Hematopoietic multipotent progenitor cell treated with erythropoietin and hydrocortisone succinate and interleukin-3 and kit ligand, for 15 days (in vitro differentiated cells): ENCODE data around the gene ITPR2.

Experiments
- DNase-seq: peaks from one replicate; pipeline ENCODE4 v3.0.0-alpha.2; 2015; ENCODE audit warnings: low spot score

Gene ITPR2

DNA sequence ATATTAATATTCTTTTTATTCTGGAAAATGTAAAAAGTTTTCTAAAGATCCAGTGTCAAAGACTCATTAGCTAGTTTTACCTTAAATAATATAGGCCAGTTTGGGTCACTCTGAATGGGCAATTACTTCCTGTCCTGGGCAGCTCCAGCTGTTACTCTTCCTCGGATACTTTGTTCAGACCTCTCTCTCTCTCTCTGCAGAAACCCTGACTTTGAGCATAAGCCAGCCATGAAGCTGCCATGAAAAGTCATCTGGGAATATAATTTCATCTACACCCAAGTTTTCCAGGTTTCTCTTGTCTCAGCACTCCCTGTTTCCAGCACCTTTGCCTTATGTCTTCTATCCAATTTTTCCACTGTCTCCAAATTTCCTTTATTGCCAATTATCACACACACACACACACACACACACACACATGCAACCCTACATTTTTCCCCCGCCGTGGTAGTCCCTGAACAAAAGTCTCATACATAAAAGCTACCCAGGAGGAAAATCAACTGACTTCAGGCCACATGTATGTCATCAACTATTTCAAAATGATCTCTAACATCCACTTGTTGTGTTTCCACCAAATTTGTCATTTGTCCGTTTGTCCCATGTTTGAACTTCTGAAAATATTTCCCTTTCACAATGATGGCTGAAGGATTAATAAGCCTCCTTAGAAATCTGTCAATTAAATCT is 319.5 kb downstream of the ITPR2 start:
- DNase-seq, result no peak

GRCh38 chr12:26512213-26512612 is 320.8 kb downstream of the ITPR2 start:
- no peak for DNase-seq

- no peak for DNase-seq
Measured at GRCh38 chr12:26510354-26510674, 322.7 kb downstream of the ITPR2 start.

GRCh38 chr12:26507613-26508012 is 325.4 kb downstream of the ITPR2 start:
- DNase-seq, result no peak

- no peak for DNase-seq
Measured at GRCh38 chr12:26499979-26500640, 332.9 kb downstream of the ITPR2 start.

DNA sequence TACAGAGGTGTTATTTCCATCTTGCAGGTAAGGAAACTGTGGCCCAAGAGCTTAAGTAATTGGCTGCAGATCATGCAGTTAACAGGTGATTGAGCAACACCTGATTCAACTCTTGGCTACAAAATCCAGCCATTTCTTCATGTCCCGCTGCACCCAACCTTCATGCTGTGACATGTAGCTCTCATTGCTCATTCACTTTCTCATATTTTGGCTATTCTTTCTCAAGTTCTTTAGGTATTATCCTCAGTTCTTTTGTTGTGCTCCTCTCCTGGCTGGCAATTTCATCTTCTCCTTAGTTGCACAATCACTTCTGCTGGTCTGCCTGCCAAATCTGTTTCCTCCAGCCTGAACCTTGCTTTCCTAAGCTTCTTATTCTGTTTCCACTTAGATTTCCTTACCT is 336.8 kb downstream of the ITPR2 start:
- DNase-seq, result no peak

DNA sequence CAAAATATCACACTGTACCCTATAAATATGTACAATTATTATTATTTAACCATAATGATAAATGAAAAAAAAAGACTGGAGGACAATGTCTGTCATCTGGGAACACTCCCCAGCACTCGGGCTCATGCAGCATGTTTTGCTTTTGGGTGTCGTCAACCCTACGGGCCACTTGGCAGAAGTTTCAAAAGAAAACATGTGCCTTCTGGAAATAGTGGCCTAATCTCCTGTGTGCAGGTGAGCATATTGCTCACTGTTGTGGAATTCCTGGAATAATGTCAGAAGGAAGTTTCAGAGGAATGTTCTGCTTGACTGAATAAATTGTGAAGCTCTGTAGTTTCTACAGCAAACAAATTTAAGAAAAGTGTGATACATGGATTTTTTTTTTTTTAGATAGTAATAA is 339.3 kb downstream of the ITPR2 start:
- DNase-seq, result no peak

DNA sequence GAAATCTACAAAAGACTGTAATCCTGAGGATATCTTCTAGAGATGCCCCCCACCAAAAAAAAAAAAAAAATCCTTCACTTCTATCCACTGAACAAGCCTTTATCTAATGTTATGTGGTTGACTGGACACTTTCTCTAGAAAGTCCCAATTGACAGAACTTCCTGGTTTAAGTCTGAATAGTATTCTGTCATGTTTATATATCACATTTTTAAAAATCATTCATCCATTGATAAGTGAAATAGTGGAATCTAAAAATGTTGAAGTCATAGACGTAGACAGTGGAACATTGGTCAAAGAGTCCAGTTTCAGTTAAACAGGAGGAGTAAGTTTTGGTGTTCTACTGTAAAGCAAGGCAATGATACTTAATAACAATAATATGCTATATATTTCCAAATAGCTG is 340.6 kb downstream of the ITPR2 start:
- no peak for DNase-seq

DNA sequence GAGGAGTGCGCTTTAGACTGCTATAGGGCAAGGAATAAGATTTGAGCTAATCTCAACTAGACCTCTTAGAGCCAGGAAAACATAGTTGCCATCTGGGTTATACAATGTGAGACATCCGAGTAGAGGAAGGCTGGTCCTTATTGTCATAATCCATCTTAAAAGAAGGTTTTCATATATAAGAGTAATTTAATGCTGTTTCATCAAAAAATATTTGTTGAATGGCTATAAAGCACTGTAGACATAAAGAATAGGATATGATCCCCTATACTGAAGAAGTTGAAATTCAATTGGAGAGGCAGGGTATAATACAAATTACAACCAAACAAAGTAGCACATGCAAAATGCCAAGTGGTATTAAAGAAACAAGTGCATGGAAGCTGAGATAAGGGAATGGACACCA is 343.1 kb downstream of the ITPR2 start:
- no peak for DNase-seq

GRCh38 chr12:26488351-26488750 is 344.6 kb downstream of the ITPR2 start:
- no peak for DNase-seq

GRCh38 chr12:26473291-26473690 is 359.7 kb downstream of the ITPR2 start:
- no peak for DNase-seq

- DNase-seq, result no peak
Measured at GRCh38 chr12:26471560-26471959, 361.4 kb downstream of the ITPR2 start.

DNA sequence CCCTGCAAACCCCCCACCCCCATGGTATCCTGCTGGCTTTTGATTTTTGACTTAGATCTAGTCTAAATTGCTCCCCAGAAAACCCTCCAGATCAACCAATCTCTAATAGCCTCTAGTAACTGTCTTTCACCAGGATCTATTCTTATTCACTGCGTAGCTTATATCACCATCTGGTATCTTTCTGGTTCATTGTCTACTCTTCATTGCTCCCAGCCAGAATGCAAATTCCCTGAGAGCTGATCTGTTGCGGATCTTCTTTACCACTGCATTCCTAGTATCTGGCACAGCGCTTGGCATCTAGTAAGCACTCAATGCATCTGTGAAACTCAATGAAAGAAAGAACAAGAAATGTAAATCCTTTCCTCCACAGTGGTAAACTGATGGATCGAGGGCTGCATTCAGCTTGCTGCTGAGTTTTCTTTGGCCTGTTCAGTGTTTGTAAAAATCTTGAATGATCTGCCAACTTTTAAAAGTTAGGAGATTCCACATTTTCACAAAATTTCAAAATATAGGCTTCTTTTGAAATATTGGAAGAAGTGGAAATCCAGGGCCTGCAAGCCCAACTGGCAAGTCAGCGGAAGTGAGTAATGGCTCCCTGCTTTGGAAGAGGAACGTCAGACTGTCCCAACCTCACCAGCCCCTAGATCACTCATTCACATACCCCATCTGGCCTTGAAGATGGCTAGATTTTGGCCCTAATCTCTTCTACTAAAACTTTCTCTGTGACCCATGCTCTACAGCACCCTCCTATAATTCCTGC is 363.4 kb downstream of the ITPR2 start:
- no peak for DNase-seq

DNA sequence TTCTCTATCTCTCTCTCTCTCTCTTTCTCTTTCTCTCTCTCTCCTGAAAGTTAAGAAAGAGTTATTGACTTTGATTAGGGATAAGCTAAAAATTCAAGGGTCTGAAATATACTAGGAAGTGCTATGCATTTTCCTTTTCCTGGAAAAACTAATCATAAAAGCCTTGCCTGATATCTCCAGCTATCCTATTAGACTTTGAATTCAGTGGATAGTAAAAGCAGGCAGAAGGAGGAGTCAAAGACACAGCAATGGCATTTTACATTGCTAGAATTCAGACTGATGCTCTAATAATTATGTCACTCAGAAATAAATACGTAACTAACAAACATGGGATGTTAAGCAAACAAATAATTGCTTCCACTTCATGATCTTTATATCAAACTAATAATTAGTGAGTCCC is 365.6 kb downstream of the ITPR2 start:
- no peak for DNase-seq

DNA sequence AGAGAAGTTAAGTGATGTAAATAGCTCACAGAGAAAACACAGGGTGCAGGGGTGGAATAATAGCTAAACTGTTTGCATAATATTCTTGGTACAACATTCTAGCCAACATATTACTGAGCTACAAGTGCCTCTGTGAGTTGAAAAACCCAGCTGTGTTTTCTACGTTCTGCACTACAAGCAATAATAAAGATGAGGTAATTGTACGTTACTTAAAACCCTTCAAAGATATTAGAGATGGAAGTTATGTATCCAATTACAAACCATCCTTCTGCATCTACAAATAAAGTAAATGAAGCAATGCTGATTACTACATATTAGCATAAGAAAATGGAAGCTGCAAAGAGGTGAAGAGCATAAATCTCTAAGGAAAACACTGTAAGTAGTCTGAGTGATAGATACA is 366.3 kb downstream of the ITPR2 start:
- DNase-seq, result no peak

DNA sequence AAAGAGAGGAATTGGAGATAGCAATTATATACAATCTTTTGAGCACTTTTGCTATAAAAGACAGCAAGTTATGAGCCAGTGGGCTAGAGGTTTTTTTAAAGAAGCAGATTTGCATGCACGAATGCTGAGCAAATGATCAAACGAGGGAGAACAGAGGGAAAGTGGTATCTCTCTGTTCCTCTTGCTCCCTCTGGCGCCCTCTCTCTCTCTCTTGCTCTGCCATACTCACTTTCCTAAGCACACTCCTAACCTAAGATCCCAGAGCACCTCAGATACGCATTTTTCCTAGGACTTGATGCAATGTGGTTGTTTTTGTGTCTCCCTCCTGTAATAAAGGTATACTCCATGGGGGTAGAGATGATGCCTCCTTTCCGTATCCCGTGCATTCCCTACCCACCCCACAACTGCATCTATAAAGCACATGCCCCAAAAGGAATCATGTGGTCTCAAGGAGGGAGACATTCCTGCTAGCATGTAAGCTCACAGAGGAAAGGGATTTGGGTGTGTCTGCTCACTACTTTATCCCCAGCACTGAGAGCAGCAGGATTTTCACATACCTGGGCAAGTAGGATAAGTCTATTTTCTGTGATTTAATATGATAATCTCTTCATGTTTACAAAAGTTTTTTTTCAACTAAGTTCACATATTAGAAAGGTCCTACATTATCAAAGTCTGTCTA is 367.4 kb downstream of the ITPR2 start:
- DNase-seq, result no peak

GRCh38 chr12:26461776-26462175 is 371.2 kb downstream of the ITPR2 start:
- DNase-seq, result no peak

GRCh38 chr12:26460361-26460760 is 372.6 kb downstream of the ITPR2 start:
- no peak for DNase-seq

GRCh38 chr12:26455936-26456574 is 376.9 kb downstream of the ITPR2 start:
- no peak for DNase-seq

GRCh38 chr12:26453246-26453645 is 379.7 kb downstream of the ITPR2 start:
- no peak for DNase-seq

DNA sequence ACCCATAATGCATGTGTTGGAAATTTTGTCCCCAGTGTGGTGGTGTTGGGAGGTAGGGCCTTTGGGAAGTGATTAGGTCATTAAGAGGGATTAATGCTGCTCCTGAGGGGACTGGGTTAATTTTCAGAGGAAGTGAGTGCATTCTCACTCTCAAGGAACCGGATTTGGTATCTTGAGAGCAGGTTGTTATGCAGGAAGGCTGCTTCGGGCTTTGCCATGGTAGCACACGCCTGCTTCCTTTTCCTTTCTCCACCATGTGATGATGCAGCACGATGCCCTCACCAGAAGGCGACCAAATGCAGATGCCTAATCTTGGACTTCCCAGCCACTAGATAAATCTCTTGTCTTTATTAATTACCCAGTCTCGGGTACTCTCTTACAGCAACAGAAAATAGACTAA is 380.5 kb downstream of the ITPR2 start:
- DNase-seq, result no peak

DNA sequence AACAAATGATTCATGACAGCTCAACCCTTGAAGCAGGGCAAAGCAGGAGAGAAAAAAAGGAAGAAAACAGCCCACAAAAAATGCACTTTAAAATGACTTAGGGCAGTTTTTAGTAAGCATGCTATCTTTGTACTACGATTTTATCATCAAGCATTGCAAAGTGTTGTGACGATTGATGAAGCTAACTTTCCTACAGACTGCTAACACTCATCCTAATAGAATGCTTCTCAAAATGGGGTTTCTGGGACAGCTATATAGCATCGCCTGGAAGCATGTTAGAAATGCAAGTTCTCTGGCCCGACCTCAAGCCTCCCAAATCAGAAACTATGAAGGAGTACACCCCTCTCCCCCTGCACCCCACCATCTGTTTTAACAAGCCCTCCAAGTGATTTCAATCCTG is 381.2 kb downstream of the ITPR2 start:
- no peak for DNase-seq
